ENCODE results near the gene FGFR3.

FGFR3 gene

GRCh38 chr4:1777822-1778641 is 15.1 kb upstream of the FGFR3 start:
- Mint-ChIP-seq H3K4me3 (no peak overlapping the region), H3K27me3 (peaks cover 9% of the 10 kb centered on the region), H3K36me3 (ENCODE audit: insufficient read depth) (no peaks in the 10 kb centered on the region), H3K4me1 (no peaks in the 10 kb centered on the region), H3K9me3 (no peaks in the 10 kb centered on the region), H3K27ac (ENCODE audit: low read depth) (no peak overlapping the region)
- DNase-seq (ENCODE audit: low spot score in 2 of 2) (no peak), ATAC-seq (replicated peaks; ENCODE audit: extremely low read depth, poor library complexity, severe bottlenecking) (no peak)

- H3K4me1 Mint-ChIP-seq, result no peaks in the 10 kb centered on the region
- no peak overlapping the region for H3K27ac Mint-ChIP-seq (ENCODE audit: low read depth)
- ATAC-seq (replicated peaks; ENCODE audit: extremely low read depth, poor library complexity, severe bottlenecking), result no peak
- peaks cover 8% of the 10 kb centered on the region for H3K27me3 Mint-ChIP-seq
- no peaks in the 10 kb centered on the region for H3K9me3 Mint-ChIP-seq
- no peak for DNase-seq (ENCODE audit: low spot score in 2 of 2)
- H3K4me3 Mint-ChIP-seq, result no peak overlapping the region
- H3K36me3 Mint-ChIP-seq (ENCODE audit: insufficient read depth), result no peaks in the 10 kb centered on the region
These were observed 14.3 kb upstream of the FGFR3 start for GRCh38 chr4:1778642-1779392.

DNA sequence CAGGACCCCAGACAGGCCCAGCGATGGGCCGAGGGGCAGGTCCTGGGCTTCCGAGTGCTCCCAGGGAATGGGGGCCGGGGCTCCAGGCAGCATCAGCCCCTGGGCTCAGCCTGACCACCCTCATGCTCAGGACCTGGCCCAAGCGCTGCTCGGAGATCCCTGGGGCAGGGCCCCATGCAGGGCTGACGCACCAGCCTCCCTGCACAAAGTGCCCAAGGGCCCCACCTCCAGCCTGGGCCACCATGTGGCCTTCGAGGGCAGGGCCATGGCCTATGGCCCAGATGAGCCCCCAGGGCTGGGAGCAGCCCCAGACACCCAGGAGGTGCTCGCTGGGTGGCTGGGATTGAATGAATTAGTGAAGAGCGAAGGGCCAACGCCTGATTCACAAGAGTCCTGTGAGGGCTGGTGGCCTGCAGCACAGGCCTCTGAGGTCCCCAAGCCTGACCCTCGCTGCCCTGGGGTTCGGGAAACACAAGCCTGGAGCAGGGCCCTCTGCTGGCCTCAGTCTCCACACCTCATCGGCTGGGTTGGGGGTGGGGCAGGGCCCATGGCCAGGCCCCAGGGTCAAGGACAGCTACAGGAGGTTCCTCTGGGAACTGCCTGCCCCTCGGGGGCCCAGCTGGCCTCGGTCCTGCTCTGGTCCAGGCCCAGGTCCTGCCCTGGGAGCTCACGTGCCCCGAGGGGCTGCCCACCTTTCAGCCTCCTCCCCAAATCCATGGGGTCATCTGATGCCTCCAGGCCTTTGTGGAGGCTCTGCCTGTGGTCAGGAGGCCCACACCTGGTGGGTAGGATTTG is 13.3 kb upstream of the FGFR3 start:
- no peaks in the 10 kb centered on the region for H3K36me3 Mint-ChIP-seq (ENCODE audit: insufficient read depth)
- H3K4me1 Mint-ChIP-seq, result no peaks in the 10 kb centered on the region
- H3K9me3 Mint-ChIP-seq, result no peaks in the 10 kb centered on the region
- no peak for DNase-seq (ENCODE audit: low spot score in 2 of 2)
- no peak for ATAC-seq (replicated peaks; ENCODE audit: extremely low read depth, poor library complexity, severe bottlenecking)
- H3K27ac Mint-ChIP-seq (ENCODE audit: low read depth), result no peak overlapping the region
- H3K27me3 Mint-ChIP-seq, result no peaks in the 10 kb centered on the region
- H3K4me3 Mint-ChIP-seq, result no peak overlapping the region

DNA sequence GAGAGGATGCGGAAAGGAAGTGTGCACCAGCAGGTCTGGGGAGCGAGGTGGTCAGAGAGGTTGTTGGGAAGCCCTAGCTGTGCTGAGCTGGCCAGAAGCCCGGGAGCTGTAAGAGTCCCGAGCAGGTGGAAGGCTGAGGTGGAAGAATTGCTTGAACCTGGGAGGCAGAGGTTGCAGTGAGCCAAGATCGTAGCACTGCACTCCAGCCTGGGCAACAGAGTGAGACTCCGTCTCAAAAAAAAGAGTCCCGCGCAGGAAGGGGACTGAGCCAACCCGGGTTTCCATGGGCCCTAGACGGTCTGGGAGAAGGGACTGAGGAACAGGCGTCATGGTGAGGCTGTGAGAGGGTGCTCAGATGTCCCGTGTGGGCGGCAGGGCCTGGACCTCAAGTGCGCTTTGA is 12.7 kb upstream of the FGFR3 start:
- Mint-ChIP-seq H3K27me3 (no peaks in the 10 kb centered on the region), H3K4me1 (no peaks in the 10 kb centered on the region), H3K36me3 (ENCODE audit: insufficient read depth) (no peaks in the 10 kb centered on the region), H3K27ac (ENCODE audit: low read depth) (no peak overlapping the region), H3K4me3 (no peak overlapping the region), H3K9me3 (no peaks in the 10 kb centered on the region)
- DNase-seq (ENCODE audit: low spot score in 2 of 2) (no peak), ATAC-seq (replicated peaks; ENCODE audit: extremely low read depth, poor library complexity, severe bottlenecking) (no peak)

- Mint-ChIP-seq H3K9me3 (no peaks in the 10 kb centered on the region), H3K4me3 (no peak overlapping the region), H3K27ac (ENCODE audit: low read depth) (no peak overlapping the region), H3K27me3 (no peaks in the 10 kb centered on the region), H3K36me3 (ENCODE audit: insufficient read depth) (no peaks in the 10 kb centered on the region), H3K4me1 (no peaks in the 10 kb centered on the region)
- ATAC-seq (replicated peaks; ENCODE audit: extremely low read depth, poor library complexity, severe bottlenecking) (no peak), DNase-seq (ENCODE audit: low spot score in 2 of 2) (no peak)
These were observed 10.1 kb upstream of the FGFR3 start for GRCh38 chr4:1783015-1783414.

DNA sequence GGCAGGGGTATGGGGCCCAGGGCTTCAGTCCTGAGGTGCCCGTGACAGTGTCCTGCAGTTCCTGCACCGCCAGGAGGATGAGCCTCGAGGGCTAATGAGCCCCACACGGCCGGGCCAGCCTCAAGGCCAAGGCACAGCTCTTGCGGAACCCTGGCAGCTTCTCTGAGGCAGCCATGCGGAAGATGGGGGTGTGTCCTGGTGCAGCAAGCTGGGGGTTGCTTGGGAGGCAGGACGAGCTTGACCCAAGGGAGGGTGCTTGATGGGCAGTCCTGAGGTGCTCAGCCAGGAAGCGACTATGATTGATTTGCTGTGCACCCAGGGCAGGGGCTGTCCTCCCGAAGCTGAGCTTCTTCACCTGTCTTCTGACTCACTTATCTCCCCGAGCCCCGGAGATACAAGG is 9.1 kb upstream of the FGFR3 start:
- no peaks in the 10 kb centered on the region for H3K4me1 Mint-ChIP-seq
- no peak overlapping the region for H3K4me3 Mint-ChIP-seq
- ATAC-seq (replicated peaks; ENCODE audit: extremely low read depth, poor library complexity, severe bottlenecking), result no peak
- H3K36me3 Mint-ChIP-seq (ENCODE audit: insufficient read depth), result no peaks in the 10 kb centered on the region
- no peak overlapping the region for H3K27ac Mint-ChIP-seq (ENCODE audit: low read depth)
- H3K9me3 Mint-ChIP-seq, result no peaks in the 10 kb centered on the region
- no peak for DNase-seq (ENCODE audit: low spot score in 2 of 2)
- no peaks in the 10 kb centered on the region for H3K27me3 Mint-ChIP-seq

DNA sequence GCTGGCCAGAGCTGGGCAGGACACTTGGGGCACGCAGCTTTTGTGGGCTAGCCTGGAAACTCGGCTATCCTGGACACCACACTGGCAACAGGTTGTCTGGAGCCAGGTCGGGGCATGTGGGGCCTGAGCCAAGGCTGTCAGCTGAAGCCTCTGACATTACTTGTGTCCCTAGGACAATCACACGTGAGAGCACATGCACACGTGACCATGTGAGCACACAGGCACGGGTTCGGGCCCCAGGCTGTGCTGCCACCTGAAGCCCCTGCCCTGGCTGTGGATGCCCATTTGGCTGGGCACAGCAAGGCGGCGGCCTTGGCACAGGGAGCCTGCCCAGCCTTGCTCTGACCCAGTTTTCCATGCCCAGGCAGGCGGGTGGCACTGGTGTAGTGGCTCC is 8.7 kb upstream of the FGFR3 start:
- no peak for ATAC-seq (replicated peaks; ENCODE audit: extremely low read depth, poor library complexity, severe bottlenecking)
- no peak for DNase-seq (ENCODE audit: low spot score in 2 of 2)
- no peak overlapping the region for H3K4me3 Mint-ChIP-seq
- H3K36me3 Mint-ChIP-seq (ENCODE audit: insufficient read depth), result no peaks in the 10 kb centered on the region
- H3K27me3 Mint-ChIP-seq, result no peaks in the 10 kb centered on the region
- H3K27ac Mint-ChIP-seq (ENCODE audit: low read depth), result no peak overlapping the region
- H3K9me3 Mint-ChIP-seq, result no peaks in the 10 kb centered on the region
- H3K4me1 Mint-ChIP-seq, result no peaks in the 10 kb centered on the region

DNA sequence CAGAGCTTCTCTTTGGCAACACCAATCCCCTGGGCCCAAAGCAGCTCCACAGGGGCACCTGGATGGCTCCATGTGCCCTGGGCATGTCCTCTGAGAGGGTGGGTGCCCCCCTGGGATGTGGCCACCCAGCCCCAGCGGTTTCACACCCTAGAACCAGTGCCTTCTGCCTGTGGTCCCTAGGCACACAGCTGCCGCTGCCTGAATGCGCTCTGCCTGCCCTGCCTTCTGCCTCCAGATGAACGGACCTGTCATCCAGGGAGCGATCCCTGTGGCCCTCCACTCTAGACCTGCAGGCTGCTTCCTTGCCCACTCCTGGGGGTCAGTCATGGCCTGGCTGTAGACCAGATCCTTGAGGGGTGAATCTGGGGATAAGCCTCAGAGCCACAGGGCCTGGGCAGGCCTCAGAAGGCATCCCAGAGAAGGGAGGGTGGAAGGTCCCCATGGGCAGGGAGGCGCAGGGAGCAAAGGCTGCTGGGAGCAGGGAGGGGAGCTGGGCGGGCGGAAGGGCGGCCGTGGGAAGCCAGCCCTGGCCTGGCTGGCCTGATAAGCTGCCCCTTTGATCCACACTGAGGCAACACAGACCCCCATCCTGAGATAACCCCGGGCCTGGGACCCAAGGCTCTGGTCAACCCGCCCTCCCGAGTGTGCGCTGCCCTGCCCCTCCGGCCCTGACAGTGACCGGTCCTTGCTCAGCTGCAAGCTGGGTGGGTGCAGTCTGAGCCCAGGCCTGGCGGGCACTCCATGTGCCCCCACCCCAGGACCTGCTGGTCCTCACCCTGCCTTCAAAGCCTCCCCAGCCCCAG is 8.1 kb upstream of the FGFR3 start:
- no peak for DNase-seq (ENCODE audit: low spot score in 2 of 2)
- H3K9me3 Mint-ChIP-seq, result no peaks in the 10 kb centered on the region
- H3K4me1 Mint-ChIP-seq, result no peaks in the 10 kb centered on the region
- no peak overlapping the region for H3K4me3 Mint-ChIP-seq
- no peak for ATAC-seq (replicated peaks; ENCODE audit: extremely low read depth, poor library complexity, severe bottlenecking)
- no peaks in the 10 kb centered on the region for H3K27me3 Mint-ChIP-seq
- no peaks in the 10 kb centered on the region for H3K36me3 Mint-ChIP-seq (ENCODE audit: insufficient read depth)
- H3K27ac Mint-ChIP-seq (ENCODE audit: low read depth), result no peak overlapping the region

DNA sequence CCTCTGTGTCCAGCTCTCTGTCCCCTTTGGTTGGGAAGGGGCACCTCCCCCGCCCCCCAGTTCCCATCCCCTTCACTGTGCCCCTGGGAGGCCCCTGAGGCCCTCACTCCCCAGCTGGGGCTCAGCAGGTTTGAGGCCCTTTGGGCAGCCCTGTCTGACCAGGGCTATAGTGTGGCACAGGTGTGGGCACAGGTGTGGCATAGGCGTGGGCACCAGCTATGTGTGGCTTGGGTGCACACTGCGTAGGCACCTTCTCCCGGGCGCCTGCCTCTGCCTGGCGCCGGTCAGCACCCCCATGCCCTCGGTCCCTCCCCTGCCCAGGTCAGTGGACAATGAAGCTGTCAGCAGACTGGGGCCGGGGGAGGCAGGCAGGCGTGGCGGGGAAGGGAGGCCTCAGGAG is 7.5 kb upstream of the FGFR3 start:
- Mint-ChIP-seq H3K27me3 (peaks cover 6% of the 10 kb centered on the region), H3K9me3 (no peaks in the 10 kb centered on the region), H3K36me3 (ENCODE audit: insufficient read depth) (no peaks in the 10 kb centered on the region), H3K4me3 (no peak overlapping the region), H3K27ac (ENCODE audit: low read depth) (no peak overlapping the region), H3K4me1 (no peaks in the 10 kb centered on the region)
- ATAC-seq (replicated peaks; ENCODE audit: extremely low read depth, poor library complexity, severe bottlenecking), result no peak
- DNase-seq (ENCODE audit: low spot score in 2 of 2), result no peak

GRCh38 chr4:1786544-1787362 is 6.3 kb upstream of the FGFR3 start:
- H3K9me3 Mint-ChIP-seq, result no peaks in the 10 kb centered on the region
- H3K36me3 Mint-ChIP-seq (ENCODE audit: insufficient read depth), result no peaks in the 10 kb centered on the region
- H3K4me3 Mint-ChIP-seq, result no peak overlapping the region
- ATAC-seq (replicated peaks; ENCODE audit: extremely low read depth, poor library complexity, severe bottlenecking) (no peak), DNase-seq (ENCODE audit: low spot score in 2 of 2) (no peak)
- peaks cover 17% of the 10 kb centered on the region for H3K27me3 Mint-ChIP-seq
- no peak overlapping the region for H3K27ac Mint-ChIP-seq (ENCODE audit: low read depth)
- no peaks in the 10 kb centered on the region for H3K4me1 Mint-ChIP-seq

- Mint-ChIP-seq H3K36me3 (ENCODE audit: insufficient read depth) (no peaks in the 10 kb centered on the region), H3K4me3 (no peak overlapping the region), H3K9me3 (no peaks in the 10 kb centered on the region), H3K27ac (ENCODE audit: low read depth) (no peak overlapping the region), H3K27me3 (peaks cover 19% of the 10 kb centered on the region), H3K4me1 (no peaks in the 10 kb centered on the region)
- no peak for DNase-seq (ENCODE audit: low spot score in 2 of 2)
- no peak for ATAC-seq (replicated peaks; ENCODE audit: extremely low read depth, poor library complexity, severe bottlenecking)
These were observed 5.5 kb upstream of the FGFR3 start for GRCh38 chr4:1787411-1788077.

All from central memory CD8-positive, alpha-beta T cell (primary cell).